H1 (cell line): ENCODE results near the gene SAG. TPM values are rescaled to one million over a fixed set of nuclear protein-coding genes. Genes with fewer than 3 reads are reported as not detected.

Experiments used
- polyA plus RNA-seq, 7 experiments: library from polyadenylated mRNA; depleted of rRNA in 3 of 7; stranded (reverse) in 5 of 7; unstranded in 2 of 7; fragments of >200 nt in 5 of 7; fragments of 200-250 nt in 2 of 7; gene quantifications; 1 replicate in 5 of 7; 2 replicates in 1 of 7; 4 replicates in 1 of 7; pipeline versions ENCODE4 v1.2.1 to v1.2.3, GENCODE V29; 2011 to 2013; ENCODE audit warnings: missing spikeins in 2 of 7, mixed read lengths in 2 of 7
- total RNA-seq: library from RNA; stranded (reverse); fragmentation: NEBNext Ultra II Directional; extraction: Animal tissue kit (Norgen Biotek cat#: 25700); gene quantifications from 2 replicates; pipeline ENCODE4 v1.2.1, GENCODE V29; 2021
- TF ChIP-seq, protein P1 (sequence below), 3 experiments: IDR thresholded peaks; 1 replicate in 2 of 3; 2 replicates in 1 of 3; pipeline versions ENCODE4 v1.5.1 to v1.6.1; 2011; ENCODE audit warnings: low read length in 3 of 3, mild to moderate bottlenecking in 3 of 3, inconsistent platforms in 2 of 3, low read depth in 1 of 3, moderate library complexity in 1 of 3; ENCODE audit not compliant: insufficient read depth in 1 of 3; ENCODE audit errors: control extremely low read depth in 1 of 3
- TF ChIP-seq, protein P2 (sequence below): IDR thresholded peaks from 2 replicates; pipeline ENCODE4 v1.6.1; 2011; ENCODE audit warnings: low read depth, mild to moderate bottlenecking, low read length; ENCODE audit not compliant: insufficient read depth

The SAG gene
- total and polyA plus RNA-seq, 2 of the 8 experiments (the other 6 are each of a cell fraction or from before 2014, with no cell fraction given), result not detected

DNA sequence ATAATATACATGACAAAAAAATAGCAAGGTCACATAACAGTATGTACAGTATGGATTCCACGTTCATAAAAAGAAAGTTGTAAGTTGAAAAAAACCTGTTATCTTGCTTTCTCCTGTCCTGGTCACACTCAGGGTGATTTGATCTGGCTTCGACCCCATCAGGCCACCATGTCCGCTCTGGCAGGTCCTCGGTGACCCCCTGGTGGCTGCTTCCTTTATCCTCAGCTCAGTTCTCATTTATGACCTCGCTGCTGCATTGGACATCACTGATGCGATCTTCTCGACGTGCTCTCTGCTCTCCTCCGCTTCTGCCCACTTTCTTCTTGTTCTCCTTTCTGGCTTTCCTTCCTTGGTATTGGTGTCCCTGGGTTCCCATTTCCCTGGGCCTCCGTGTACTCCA lies 76.4 kb downstream of the SAG start (continued):
- TF ChIP-seq, protein P1, sequence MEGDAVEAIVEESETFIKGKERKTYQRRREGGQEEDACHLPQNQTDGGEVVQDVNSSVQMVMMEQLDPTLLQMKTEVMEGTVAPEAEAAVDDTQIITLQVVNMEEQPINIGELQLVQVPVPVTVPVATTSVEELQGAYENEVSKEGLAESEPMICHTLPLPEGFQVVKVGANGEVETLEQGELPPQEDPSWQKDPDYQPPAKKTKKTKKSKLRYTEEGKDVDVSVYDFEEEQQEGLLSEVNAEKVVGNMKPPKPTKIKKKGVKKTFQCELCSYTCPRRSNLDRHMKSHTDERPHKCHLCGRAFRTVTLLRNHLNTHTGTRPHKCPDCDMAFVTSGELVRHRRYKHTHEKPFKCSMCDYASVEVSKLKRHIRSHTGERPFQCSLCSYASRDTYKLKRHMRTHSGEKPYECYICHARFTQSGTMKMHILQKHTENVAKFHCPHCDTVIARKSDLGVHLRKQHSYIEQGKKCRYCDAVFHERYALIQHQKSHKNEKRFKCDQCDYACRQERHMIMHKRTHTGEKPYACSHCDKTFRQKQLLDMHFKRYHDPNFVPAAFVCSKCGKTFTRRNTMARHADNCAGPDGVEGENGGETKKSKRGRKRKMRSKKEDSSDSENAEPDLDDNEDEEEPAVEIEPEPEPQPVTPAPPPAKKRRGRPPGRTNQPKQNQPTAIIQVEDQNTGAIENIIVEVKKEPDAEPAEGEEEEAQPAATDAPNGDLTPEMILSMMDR (IDR thresholded peaks at IDR 0.05; ENCODE audit: control extremely low read depth in 1 of 3, insufficient read depth in 1 of 3, low read depth in 1 of 3, low read length in 3 of 3), result peak in 2 of 3 experiments; percentile 13 to 15; a peak in 2 of 4 replicates
- TF ChIP-seq, protein P2, sequence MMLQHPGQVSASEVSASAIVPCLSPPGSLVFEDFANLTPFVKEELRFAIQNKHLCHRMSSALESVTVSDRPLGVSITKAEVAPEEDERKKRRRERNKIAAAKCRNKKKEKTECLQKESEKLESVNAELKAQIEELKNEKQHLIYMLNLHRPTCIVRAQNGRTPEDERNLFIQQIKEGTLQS, result no peak
